GM18858 (cell line): ENCODE results near the gene CDC5L.

Experiments
- ATAC-seq: cut with Tn5 transposase; IDR thresholded peaks from one replicate; pipeline ENCODE4 v1.9.1; 2021; ENCODE audit not compliant: unreplicated experiment

CDC5L gene

GRCh38 chr6:44373051-44373450 lies 14.5 kb upstream of the CDC5L start:
- no peak for ATAC-seq

GRCh38 chr6:44373787-44374186 lies 13.7 kb upstream of the CDC5L start:
- no peak for ATAC-seq

GRCh38 chr6:44375071-44375470 lies 12.4 kb upstream of the CDC5L start:
- no peak for ATAC-seq

- ATAC-seq = no peak
Observed at GRCh38 chr6:44377484-44377883, 10.0 kb upstream of the CDC5L start.

- ATAC-seq = no peak
Observed at GRCh38 chr6:44377971-44378370, 9.5 kb upstream of the CDC5L start.

GRCh38 chr6:44381739-44382138 lies 5.8 kb upstream of the CDC5L start:
- ATAC-seq = no peak

GRCh38 chr6:44386364-44386928 lies 1.1 kb upstream of the CDC5L start:
- no peak for ATAC-seq

GRCh38 chr6:44386929-44387345 lies 569 bp upstream of the CDC5L start:
- ATAC-seq = no peak

- ATAC-seq = no peak
Observed at GRCh38 chr6:44388135-44388487, 605 bp downstream of the CDC5L start.

GRCh38 chr6:44388887-44389286 lies 1.4 kb downstream of the CDC5L start:
- no peak for ATAC-seq

- ATAC-seq = no peak
Observed at GRCh38 chr6:44390158-44390683, 2.7 kb downstream of the CDC5L start.

- no peak for ATAC-seq
Observed at GRCh38 chr6:44395501-44395900, 8.0 kb downstream of the CDC5L start.

GRCh38 chr6:44396968-44397367 lies 9.5 kb downstream of the CDC5L start:
- no peak for ATAC-seq

- ATAC-seq = no peak
Observed at GRCh38 chr6:44397424-44398164, 10.1 kb downstream of the CDC5L start.

GRCh38 chr6:44399991-44400390 lies 12.5 kb downstream of the CDC5L start:
- ATAC-seq = no peak

- no peak for ATAC-seq
Observed at GRCh38 chr6:44400572-44400971, 13.1 kb downstream of the CDC5L start.

GRCh38 chr6:44401138-44401537 lies 13.6 kb downstream of the CDC5L start:
- ATAC-seq = no peak

- ATAC-seq = no peak
Observed at GRCh38 chr6:44404022-44404714, 16.7 kb downstream of the CDC5L start.

- no peak for ATAC-seq
Observed at GRCh38 chr6:44404715-44405099, 17.2 kb downstream of the CDC5L start.

GRCh38 chr6:44407951-44408670 lies 20.6 kb downstream of the CDC5L start:
- ATAC-seq = no peak

GRCh38 chr6:44409207-44409794 lies 21.8 kb downstream of the CDC5L start:
- no peak for ATAC-seq
